T-helper 17 cell (primary cell): Measurements from ENCODE around the gene HEMK1. TPM values are rescaled to one million over a fixed set of nuclear protein-coding genes. Genes with fewer than 3 reads are reported as not detected.
A peak's percentile ranks its signal among the peaks of the same experiment; 100 is the strongest.

Source experiments
- ATAC-seq: fragments of 150-1000 bp; cut with Tn5 transposase; 2 replicates; pipeline ENCODE4 v1.10.0; 2021; ENCODE audit warnings: mild to moderate bottlenecking, moderate library complexity
- DNase-seq, 3 donors: peaks; one replicate each; pipeline versions ENCODE4 v3.0.0 to v3.0.0-alpha.2; 2020 to 2021
- H3K9me3 ChIP-seq: one replicate; pipeline ENCODE4 v1.7.0; 2013; ENCODE audit warnings: low read length, mild to moderate bottlenecking; ENCODE audit not compliant: control insufficient read depth, poor library complexity, severe bottlenecking
- H3K27ac Mint-ChIP-seq: one replicate; pipeline ENCODE4 v1.8.0; 2022; ENCODE audit warnings: mild to moderate bottlenecking, moderate library complexity, mixed read lengths
- H3K27me3 Mint-ChIP-seq: one replicate; pipeline ENCODE4 v1.8.0; 2022; ENCODE audit warnings: mixed read lengths
- H3K36me3 Mint-ChIP-seq: one replicate; pipeline ENCODE4 v1.8.0; 2022; ENCODE audit warnings: low read depth, mixed read lengths
- H3K4me1 Mint-ChIP-seq: one replicate; pipeline ENCODE4 v1.8.0; 2022; ENCODE audit warnings: mild to moderate bottlenecking, mixed read lengths
- H3K4me3 Mint-ChIP-seq: one replicate; pipeline ENCODE4 v1.8.0; 2022; ENCODE audit warnings: mild to moderate bottlenecking, moderate library complexity, mixed read lengths
- total RNA-seq, 4 donors: library from RNA in 2 of 4; stranded (reverse) in 2 of 4; gene quantifications; one replicate each; pipeline ENCODE4 v1.2.3 and lab custom pipeline; 2022 to 2026

Gene HEMK1
- total RNA-seq, 2 donors from 2014 or later: 22.7 to 25.1 TPM

GRCh38 chr3:50603261-50604109 lies 34.2 kb downstream of the HEMK1 start:
- Mint-ChIP-seq H3K27ac (peak overlapping the region; percentile 98), H3K4me1 (peaks cover 76% of the 10 kb centered on the region), H3K27me3 (no peaks in the 10 kb centered on the region), H3K4me3 (peak overlapping the region; percentile 98), H3K36me3 (peaks cover 25% of the 10 kb centered on the region)
- ATAC-seq (no peak), DNase-seq (no peak)
- H3K9me3 ChIP-seq: no peaks in the 10 kb centered on the region

GRCh38 chr3:50604110-50604621 lies 34.8 kb downstream of the HEMK1 start:
- ATAC-seq (no peak), DNase-seq (no peak)
- Mint-ChIP-seq H3K4me3 (peak overlapping the region; percentile 98), H3K27ac (peak overlapping the region; percentile 98), H3K4me1 (peaks cover 81% of the 10 kb centered on the region), H3K27me3 (no peaks in the 10 kb centered on the region), H3K36me3 (peaks cover 30% of the 10 kb centered on the region)
- no peaks in the 10 kb centered on the region for H3K9me3 ChIP-seq

DNA sequence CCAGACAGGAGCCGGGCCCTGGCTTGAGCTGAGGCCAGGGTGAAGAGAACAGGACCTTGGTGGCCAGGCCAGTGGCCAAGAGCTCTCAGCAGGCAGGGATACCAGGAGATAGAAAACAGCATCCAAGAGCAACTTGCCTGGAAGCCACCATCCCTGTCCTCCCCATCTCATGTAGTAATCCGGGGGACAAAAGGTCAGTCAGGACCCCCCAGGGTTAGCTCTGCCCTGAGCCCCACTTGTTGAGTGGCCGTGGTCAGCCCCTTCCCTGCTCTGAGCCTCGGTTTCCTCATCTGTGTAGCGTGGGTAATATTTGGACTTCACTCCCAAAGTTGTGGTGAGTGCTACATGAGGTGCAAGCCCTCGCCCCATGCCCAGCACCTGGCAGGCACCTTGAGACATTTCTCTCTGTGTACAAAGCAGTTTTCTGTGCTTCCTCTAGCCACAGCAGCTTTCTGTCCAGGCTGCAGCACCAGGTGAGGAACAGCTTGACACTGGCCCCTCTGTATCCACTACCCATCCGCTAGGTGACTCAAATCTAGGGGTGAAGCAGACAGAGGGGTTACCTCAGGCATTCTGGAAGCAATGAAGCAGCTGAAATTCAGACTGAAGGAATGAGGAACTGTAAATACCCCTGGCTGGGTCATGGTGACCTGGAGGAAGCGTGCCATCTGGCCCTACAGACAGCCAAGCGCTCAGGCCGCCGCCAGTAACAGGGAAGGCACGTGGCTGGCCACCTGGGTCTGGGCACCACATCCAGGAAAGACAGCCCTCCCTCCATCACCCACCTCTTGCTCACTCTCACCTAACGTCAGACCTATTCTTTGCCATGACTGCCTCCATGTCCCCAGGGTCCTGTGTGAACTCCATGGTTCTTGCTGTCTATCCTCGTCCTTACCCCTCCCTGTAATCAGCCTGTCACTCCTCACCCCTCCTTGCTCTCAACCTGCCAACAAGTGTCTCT lies 35.6 kb downstream of the HEMK1 start:
- Mint-ChIP-seq H3K27ac (peak overlapping the region; percentile 98), H3K4me1 (peaks cover 78% of the 10 kb centered on the region), H3K36me3 (peaks cover 34% of the 10 kb centered on the region), H3K4me3 (peak overlapping the region; percentile 98), H3K27me3 (no peaks in the 10 kb centered on the region)
- no peak for DNase-seq
- no peaks in the 10 kb centered on the region for H3K9me3 ChIP-seq
- ATAC-seq: no peak

- peaks cover 38% of the 10 kb centered on the region for H3K36me3 Mint-ChIP-seq
- H3K9me3 ChIP-seq: no peaks in the 10 kb centered on the region
- H3K27ac Mint-ChIP-seq: peak overlapping the region; percentile 98
- no peak for DNase-seq
- ATAC-seq: no peak
- peaks cover 75% of the 10 kb centered on the region for H3K4me1 Mint-ChIP-seq
- no peaks in the 10 kb centered on the region for H3K27me3 Mint-ChIP-seq
- peak overlapping the region; percentile 98 for H3K4me3 Mint-ChIP-seq
These were observed 36.6 kb downstream of the HEMK1 start for GRCh38 chr3:50605901-50606326.

GRCh38 chr3:50606596-50606995 lies 37.3 kb downstream of the HEMK1 start:
- ATAC-seq: no peak
- peaks cover 69% of the 10 kb centered on the region for H3K4me1 Mint-ChIP-seq
- H3K36me3 Mint-ChIP-seq: peaks cover 41% of the 10 kb centered on the region

GRCh38 chr3:50607271-50608091 lies 38.2 kb downstream of the HEMK1 start:
- peaks cover 41% of the 10 kb centered on the region for H3K36me3 Mint-ChIP-seq
- peak overlapping the region; percentile 98 for H3K4me3 Mint-ChIP-seq
- DNase-seq (no peak), ATAC-seq (no peak)
- peaks cover 69% of the 10 kb centered on the region for H3K4me1 Mint-ChIP-seq
- H3K27ac Mint-ChIP-seq: peak overlapping the region; percentile 98
- H3K27me3 Mint-ChIP-seq: no peaks in the 10 kb centered on the region
- H3K9me3 ChIP-seq: no peaks in the 10 kb centered on the region

More at GRCh38 chr3:50606596-50606995, 37.3 kb downstream of the HEMK1 start:
- no peaks in the 10 kb centered on the region for H3K27me3 Mint-ChIP-seq
- peak overlapping the region; percentile 98 for H3K27ac Mint-ChIP-seq
- H3K4me3 Mint-ChIP-seq: peak overlapping the region; percentile 98
- H3K9me3 ChIP-seq: no peaks in the 10 kb centered on the region
- DNase-seq: no peak

- H3K4me1 Mint-ChIP-seq: peaks cover 66% of the 10 kb centered on the region
- peaks cover 40% of the 10 kb centered on the region for H3K36me3 Mint-ChIP-seq
These were observed 39.0 kb downstream of the HEMK1 start for GRCh38 chr3:50608278-50608677.

DNA sequence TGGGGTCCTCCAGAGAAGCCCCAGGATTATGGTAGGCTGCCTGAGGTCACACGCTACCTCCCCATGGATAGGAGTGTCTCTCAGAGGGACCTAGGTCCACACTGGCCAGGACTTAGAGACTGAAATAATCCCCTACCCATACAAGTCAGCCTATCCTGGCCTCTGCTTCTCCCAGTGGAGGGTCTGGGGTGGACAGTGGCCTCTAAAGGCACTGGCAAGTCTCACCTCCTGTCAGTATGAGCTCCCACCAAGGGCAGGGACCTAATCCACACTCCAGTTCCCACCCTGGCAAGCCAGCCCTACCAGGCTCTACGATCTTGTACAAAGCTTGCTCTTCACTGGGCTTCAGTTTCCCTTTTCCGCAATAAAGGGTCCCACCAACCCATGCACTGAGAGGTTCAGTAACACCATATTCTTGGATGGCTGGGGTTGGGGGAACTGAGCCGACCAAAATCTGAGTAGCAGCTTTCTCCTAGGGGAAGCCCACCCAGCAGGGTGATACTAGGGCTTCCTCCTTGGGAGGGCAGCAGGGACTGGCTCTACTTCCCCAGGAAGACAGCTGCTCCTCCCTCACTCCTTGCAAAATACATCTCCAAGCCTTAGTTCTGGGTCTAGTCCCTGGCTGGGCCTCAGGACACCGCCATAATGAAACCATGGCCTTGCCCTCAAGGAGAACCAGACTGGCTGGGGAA lies 39.9 kb downstream of the HEMK1 start:
- Mint-ChIP-seq H3K27ac (peak overlapping the region; percentile 98), H3K27me3 (no peaks in the 10 kb centered on the region), H3K4me3 (peak overlapping the region; percentile 98), H3K36me3 (peaks cover 31% of the 10 kb centered on the region), H3K4me1 (peaks cover 65% of the 10 kb centered on the region)
- ATAC-seq: no peak
- no peak for DNase-seq
- H3K9me3 ChIP-seq: no peaks in the 10 kb centered on the region

More at GRCh38 chr3:50608278-50608677, 39.0 kb downstream of the HEMK1 start:
- H3K9me3 ChIP-seq: no peaks in the 10 kb centered on the region
- H3K27ac Mint-ChIP-seq: peak overlapping the region; percentile 98
- peak overlapping the region; percentile 98 for H3K4me3 Mint-ChIP-seq
- ATAC-seq (no peak), DNase-seq (no peak)
- no peaks in the 10 kb centered on the region for H3K27me3 Mint-ChIP-seq

DNA sequence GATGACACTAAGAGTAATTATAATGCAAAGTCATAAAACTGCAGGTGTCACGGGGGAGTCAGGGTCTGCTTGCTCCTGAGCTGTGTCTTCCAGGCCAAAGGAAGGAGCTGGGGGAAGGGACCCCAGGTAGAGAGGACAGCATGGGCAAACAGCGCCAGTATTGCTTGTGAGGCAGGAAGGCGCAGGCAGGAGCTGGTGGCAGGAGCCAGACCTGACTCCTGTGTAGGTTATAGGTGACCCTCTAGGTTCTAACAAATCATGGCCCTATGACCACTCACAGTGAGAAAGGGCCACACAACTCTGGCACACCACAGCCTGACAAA lies 40.4 kb downstream of the HEMK1 start:
- ATAC-seq (no peak), DNase-seq (no peak)
- H3K27me3 Mint-ChIP-seq: no peaks in the 10 kb centered on the region
- H3K27ac Mint-ChIP-seq: peak overlapping the region; percentile 98
- H3K4me1 Mint-ChIP-seq: peaks cover 61% of the 10 kb centered on the region
- peak overlapping the region; percentile 98 for H3K4me3 Mint-ChIP-seq
- peaks cover 29% of the 10 kb centered on the region for H3K36me3 Mint-ChIP-seq
- H3K9me3 ChIP-seq: no peaks in the 10 kb centered on the region

- Mint-ChIP-seq H3K27me3 (no peaks in the 10 kb centered on the region), H3K27ac (peak overlapping the region; percentile 98), H3K4me1 (peaks cover 54% of the 10 kb centered on the region), H3K4me3 (peak overlapping the region; percentile 98), H3K36me3 (peaks cover 28% of the 10 kb centered on the region)
- ATAC-seq: no peak
- no peak for DNase-seq
- H3K9me3 ChIP-seq: no peaks in the 10 kb centered on the region
These were observed 41.1 kb downstream of the HEMK1 start for GRCh38 chr3:50610181-50610971.

- H3K36me3 Mint-ChIP-seq: peaks cover 22% of the 10 kb centered on the region
- H3K9me3 ChIP-seq: no peaks in the 10 kb centered on the region
- H3K4me3 Mint-ChIP-seq: peak overlapping the region; percentile 98
- peaks cover 52% of the 10 kb centered on the region for H3K4me1 Mint-ChIP-seq
- H3K27me3 Mint-ChIP-seq: no peaks in the 10 kb centered on the region
- no peak for ATAC-seq
- peak overlapping the region; percentile 98 for H3K27ac Mint-ChIP-seq
- no peak for DNase-seq
These were observed 41.7 kb downstream of the HEMK1 start for GRCh38 chr3:50610992-50611463.
